HEK293T (cell line): ENCODE results near the gene CNOT1.

Source experiments
- BHLHE40 ChIP-seq: fragments of 450-650 bp; IDR thresholded peaks from 2 replicates; pipeline ENCODE4 v1.6.1; 2016; ENCODE audit warnings: mild to moderate bottlenecking, moderate library complexity, borderline replicate concordance
- CTBP1 ChIP-seq: fragments of 450-650 bp; IDR thresholded peaks from 2 replicates; pipeline ENCODE4 v1.6.1; 2016; ENCODE audit warnings: borderline replicate concordance
- FOXA1 ChIP-seq: fragments of 450-650 bp; IDR thresholded peaks from 2 replicates; pipeline ENCODE4 v1.6.1; 2016; ENCODE audit warnings: mild to moderate bottlenecking
- FOXK2 ChIP-seq: fragments of 450-650 bp; IDR thresholded peaks from 2 replicates; pipeline ENCODE4 v1.6.1; 2016; ENCODE audit warnings: mild to moderate bottlenecking
- HDGF ChIP-seq: fragments of 450-650 bp; IDR thresholded peaks from 2 replicates; pipeline ENCODE4 v1.6.1; 2017; ENCODE audit warnings: antibody characterized with exemption, borderline replicate concordance
- PKNOX1 ChIP-seq: fragments of 450-650 bp; IDR thresholded peaks from 2 replicates; pipeline ENCODE4 v1.6.1; 2016
- SP1 ChIP-seq: fragments of 450-650 bp; IDR thresholded peaks from 2 replicates; pipeline ENCODE4 v1.6.1; 2017
- SUZ12 ChIP-seq: fragments of 450-650 bp; IDR thresholded peaks from 2 replicates; pipeline ENCODE4 v1.6.1; 2016; ENCODE audit warnings: mild to moderate bottlenecking
- ZNF384 ChIP-seq: fragments of 450-650 bp; IDR thresholded peaks from 2 replicates; pipeline ENCODE4 v1.6.1; 2016

- TF ChIP-seq HDGF (no peak), FOXA1 (no peak), FOXK2 (no peak), ZNF384 (no peak), CTBP1 (no peak), BHLHE40 (no peak), SUZ12 (no peak), SP1 (no peak), PKNOX1 (no peak)
These were observed 99.4 kb downstream of the CNOT1 start for GRCh38 chr16:58530179-58530578.
